ENCODE data around the gene KCTD19. TPM values are rescaled to one million over a fixed set of nuclear protein-coding genes. Genes with fewer than 3 reads are reported as not detected.

The KCTD19 gene
- under 0.01 TPM in 1 of 2 replicates, not detected in the other for total RNA-seq

GRCh38 chr16:67326472-67327309 lies at the start of gene KCTD19, which contains the start of gene LRRC36:
TSS of gene KCTD19 (minus strand) at chr16:67326741. CDS start at chr16:67326707, 34 bp downstream.
TSS of gene LRRC36 (plus strand) at chr16:67326815. CDS start at chr16:67326863, 48 bp downstream.

DNA sequence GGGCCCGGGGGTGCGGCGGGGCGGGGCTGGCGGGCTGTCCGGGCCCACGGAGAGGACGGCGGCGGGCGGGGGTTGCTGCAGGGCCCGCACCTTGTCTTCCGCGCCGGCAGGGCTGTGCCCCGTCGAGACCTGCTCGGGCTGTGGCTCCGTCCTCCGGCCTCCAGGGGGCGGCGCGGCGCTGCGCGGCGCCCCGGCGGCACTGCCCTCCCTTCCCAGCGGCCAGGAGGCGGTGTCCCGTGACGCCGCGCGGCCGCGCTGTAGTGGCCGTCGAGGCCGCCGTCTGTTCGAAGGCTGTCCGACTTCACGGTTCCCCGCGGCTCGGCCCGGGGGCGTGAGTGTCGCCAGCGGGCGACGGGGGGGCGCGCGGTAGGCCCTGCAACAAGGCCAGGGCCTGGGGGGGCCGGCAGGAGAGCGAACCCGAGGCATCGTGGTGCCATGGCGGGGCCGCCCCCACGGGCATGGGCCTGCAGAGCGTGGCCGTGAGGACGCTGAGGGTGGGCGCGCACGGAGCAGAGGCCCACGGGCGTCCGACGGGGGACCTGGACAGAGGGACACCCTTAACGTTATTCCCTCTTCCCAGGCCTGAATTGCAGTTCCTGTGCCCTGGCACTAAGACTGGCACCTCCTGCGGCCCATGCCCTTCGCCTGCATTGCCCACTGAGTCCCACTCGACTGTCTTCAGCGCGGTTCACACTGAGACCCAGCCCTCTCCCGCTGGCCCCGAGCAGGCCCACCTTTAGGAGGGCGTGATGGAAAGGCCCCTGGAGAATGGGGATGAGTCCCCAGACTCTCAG lies 47.0 kb downstream of the KCTD19 start, which contains the start of gene PLEKHG4:
PLEKHG4 (plus strand) TSS at position 237 of the 794 bp plus-strand sequence; CDS start at position 750, 513 bp downstream.

DNA sequence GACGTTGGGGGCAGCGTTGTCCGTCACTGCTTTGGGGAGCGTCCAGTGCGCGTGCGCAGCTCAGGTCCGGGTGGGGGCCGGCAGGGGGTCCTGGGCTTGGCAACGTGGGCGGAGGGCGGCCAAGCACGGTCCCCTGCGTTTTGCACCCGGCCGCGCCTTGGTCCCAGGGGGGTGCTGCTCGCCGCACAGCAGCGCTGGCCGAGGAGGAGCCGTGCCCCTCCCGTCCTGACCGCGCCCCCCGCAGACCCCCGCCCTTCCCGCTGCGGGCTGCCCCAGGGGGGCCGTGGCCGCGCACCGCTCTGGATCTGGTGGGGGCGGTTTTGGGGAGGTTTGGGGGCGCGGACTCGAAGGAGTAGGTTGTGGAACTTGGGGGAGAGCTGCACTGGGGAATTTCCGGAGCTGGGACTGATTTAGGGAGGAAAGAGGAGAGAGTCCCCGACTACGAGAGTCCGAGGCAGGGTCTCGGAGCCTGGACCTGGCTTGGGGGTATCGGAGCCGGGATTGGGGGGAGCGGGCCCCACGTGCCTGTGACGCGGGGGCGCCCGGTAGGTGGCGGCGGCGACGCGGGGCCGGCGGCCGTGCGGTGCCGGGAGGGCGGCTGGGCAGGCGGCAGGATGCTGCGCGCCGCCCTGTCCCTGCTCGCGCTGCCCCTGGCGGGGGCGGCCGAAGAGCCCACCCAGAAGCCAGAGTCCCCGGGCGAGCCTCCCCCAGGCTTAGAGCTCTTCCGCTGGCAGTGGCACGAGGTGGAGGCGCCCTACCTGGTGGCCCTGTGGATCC lies 78.0 kb downstream of the KCTD19 start, which contains the start of gene SLC9A5:
SLC9A5 (plus strand) TSS at position 579 of the 777 bp plus-strand sequence; CDS start at position 615, 36 bp downstream.

GRCh38 chr16:67247192-67248072 lies 79.1 kb downstream of the KCTD19 start, which contains the start of gene FHOD1:
TSS of gene FHOD1 (minus strand) at chr16:67247481. CDS start at chr16:67247410, 71 bp downstream.

Other genes starting within 250 kb of the KCTD19 start
- 14.0 and 21.0 TPM in 2 replicates for gene PHAF1, start 216.8 kb downstream of the KCTD19 start, total RNA-seq
- 57.3 and 63.7 TPM in 2 replicates for gene B3GNT9, start 175.7 kb downstream of the KCTD19 start, total RNA-seq
- gene TRADD, start 166.8 kb downstream of the KCTD19 start, total RNA-seq, result 19.8 and 24.3 TPM in 2 replicates
- 9.6 and 12.7 TPM in 2 replicates for gene FBXL8, start 166.8 kb downstream of the KCTD19 start, total RNA-seq
- 2.4 and 9.4 TPM in 2 replicates for gene HSF4, start 162.0 kb downstream of the KCTD19 start, total RNA-seq
- gene NOL3, start 156.2 kb downstream of the KCTD19 start, total RNA-seq, result 13.6 and 15.6 TPM in 2 replicates
- 5.0 and 11.2 TPM in 2 replicates for gene MATCAP1, start 142.8 kb downstream of the KCTD19 start, total RNA-seq
- gene EXOC3L1, start 136.6 kb downstream of the KCTD19 start, total RNA-seq, result not detected in 2 replicates
- gene E2F4, start 134.6 kb downstream of the KCTD19 start, total RNA-seq, result 69.6 and 120 TPM in 2 replicates
- 0.72 and 0.88 TPM in 2 replicates for gene ELMO3, start 127.6 kb downstream of the KCTD19 start, total RNA-seq
- 36.4 and 42.0 TPM in 2 replicates for gene TMEM208, start 99.6 kb downstream of the KCTD19 start, total RNA-seq
- gene FHOD1, start 79.3 kb downstream of the KCTD19 start, total RNA-seq, result 7.0 and 40.2 TPM in 2 replicates
- 1.1 and 1.6 TPM in 2 replicates for gene SLC9A5, start 77.8 kb downstream of the KCTD19 start, total RNA-seq
- gene PLEKHG4, start 47.2 kb downstream of the KCTD19 start, total RNA-seq, result 6.6 and 21.0 TPM in 2 replicates
- not detected in 2 replicates for gene LRRC36, start 74 bp upstream of the KCTD19 start, total RNA-seq
- 0.88 and 1.1 TPM in 2 replicates for gene TPPP3, start 66.8 kb upstream of the KCTD19 start, total RNA-seq
- 4.6 and 6.0 TPM in 2 replicates for gene ZDHHC1, start 89.7 kb upstream of the KCTD19 start, total RNA-seq
- gene HSD11B2, start 104.4 kb upstream of the KCTD19 start, total RNA-seq, result under 0.01 TPM in 1 of 2 replicates, not detected in the other
- gene ATP6V0D1, start 154.4 kb upstream of the KCTD19 start, total RNA-seq, result 149 and 198 TPM in 2 replicates
- not detected in 2 replicates for gene AGRP, start 156.8 kb upstream of the KCTD19 start, total RNA-seq
- gene RIPOR1, start 202.1 kb upstream of the KCTD19 start, total RNA-seq, result 37.8 and 45.3 TPM in 2 replicates
- 27.8 and 35.9 TPM in 2 replicates for gene CTCF, start 235.8 kb upstream of the KCTD19 start, total RNA-seq

All from placental pericyte (primary cell).